GM19025 (cell line): ENCODE measurements around the gene NDUFB2.
"Not testable (repeated sequence)": the region's sequence is repeated elsewhere in the genome, so short reads cannot be mapped to it uniquely, and the experiment has no call there.

Source experiments
- ATAC-seq: cut with Tn5 transposase; IDR thresholded peaks from one replicate; pipeline ENCODE4 v1.9.1; 2021; ENCODE audit warnings: mild to moderate bottlenecking, low read depth, moderate library complexity; ENCODE audit not compliant: unreplicated experiment

Gene NDUFB2

DNA sequence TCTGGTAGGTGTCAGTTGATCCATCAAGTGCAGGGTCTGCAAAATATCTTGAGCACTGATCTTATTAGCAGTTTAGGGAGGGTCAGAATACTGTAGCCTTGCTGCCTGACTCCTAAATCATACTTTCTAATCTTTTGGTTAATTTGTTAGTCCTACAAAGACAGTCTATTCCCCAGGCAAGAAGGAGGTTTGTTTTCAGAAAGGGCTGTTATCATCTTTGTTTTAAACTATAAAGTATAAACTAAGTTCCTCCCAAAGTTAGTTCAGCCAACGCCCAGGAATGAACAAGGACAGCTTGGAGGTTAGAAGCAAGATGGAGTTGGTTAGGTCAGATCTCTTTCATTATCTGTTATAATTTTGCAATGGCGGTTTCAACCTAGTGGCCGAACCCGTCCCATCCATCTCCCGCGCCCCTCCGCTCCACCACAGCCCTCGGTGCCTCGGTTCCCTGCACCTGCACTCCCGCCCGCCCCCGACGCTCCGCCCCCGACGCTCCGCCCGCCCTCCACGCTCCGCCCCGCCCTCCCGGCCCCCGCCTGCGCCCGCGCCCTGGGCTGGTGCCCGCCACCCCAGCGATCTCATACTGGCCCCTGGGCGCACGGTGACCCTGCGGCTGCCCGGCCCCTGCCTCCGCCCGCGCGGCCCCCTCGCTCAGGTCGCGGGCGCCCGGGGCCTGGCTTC lies 24.0 kb upstream of the NDUFB2 start, which contains the start of gene ADCK2:
Gene ADCK2 (plus strand): TSS at position 564 of the 681 bp plus-strand sequence. CDS start 386 bp downstream, outside the sequence.
- ATAC-seq, result peak; percentile 59

DNA sequence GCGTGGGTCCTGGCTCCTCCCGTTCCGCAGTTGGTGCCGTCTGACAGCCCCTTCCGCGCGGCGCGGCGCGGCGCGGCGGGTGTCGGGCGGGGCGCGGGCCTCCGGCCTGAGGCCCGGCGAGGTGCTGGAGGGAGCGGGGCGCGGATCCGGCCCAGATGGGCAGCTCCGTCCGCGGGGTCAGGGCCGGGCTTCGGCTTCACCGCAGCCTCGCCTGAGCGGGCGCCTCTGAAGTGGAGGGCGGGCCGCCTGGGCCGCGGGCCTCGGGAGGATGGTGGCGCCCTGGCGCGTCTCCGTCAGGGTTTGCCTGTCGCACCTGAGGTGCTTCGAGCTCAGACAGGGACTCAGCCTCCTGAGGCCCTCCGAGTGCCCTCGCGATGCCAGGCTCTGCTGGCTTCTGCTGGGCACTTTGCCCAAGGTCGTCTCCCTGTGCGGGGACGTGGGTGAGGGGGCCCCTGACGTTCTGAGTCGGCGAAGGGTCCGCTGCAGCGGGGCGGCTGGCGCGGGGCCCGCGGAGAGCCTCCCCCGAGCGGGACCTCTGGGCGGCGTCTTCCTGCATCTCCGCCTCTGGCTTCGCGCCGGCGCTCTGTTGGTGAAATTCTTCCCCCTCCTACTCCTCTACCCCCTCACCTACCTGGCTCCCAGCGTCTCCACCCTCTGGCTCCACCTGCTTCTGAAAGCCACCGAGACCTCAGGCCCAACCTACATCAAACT lies 23.3 kb upstream of the NDUFB2 start:
- ATAC-seq, result peak; percentile 47

DNA sequence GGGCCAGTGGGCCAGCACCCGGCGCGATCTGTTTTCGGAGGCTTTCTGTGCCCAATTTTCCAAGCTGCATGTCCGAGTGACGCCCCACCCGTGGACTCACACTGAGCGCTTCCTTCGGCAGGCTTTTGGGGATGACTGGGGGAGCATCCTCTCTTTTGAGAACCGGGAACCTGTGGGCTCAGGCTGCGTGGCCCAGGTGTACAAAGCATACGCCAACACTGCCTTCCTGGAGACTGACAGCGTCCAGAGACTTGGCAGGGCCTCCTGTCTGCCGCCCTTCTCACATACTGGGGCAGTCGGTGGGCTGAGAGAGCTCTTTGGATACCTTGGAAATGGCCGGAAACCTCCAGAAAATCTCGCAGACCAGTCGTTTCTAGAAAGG lies 22.7 kb upstream of the NDUFB2 start:
- ATAC-seq, result no peak

DNA sequence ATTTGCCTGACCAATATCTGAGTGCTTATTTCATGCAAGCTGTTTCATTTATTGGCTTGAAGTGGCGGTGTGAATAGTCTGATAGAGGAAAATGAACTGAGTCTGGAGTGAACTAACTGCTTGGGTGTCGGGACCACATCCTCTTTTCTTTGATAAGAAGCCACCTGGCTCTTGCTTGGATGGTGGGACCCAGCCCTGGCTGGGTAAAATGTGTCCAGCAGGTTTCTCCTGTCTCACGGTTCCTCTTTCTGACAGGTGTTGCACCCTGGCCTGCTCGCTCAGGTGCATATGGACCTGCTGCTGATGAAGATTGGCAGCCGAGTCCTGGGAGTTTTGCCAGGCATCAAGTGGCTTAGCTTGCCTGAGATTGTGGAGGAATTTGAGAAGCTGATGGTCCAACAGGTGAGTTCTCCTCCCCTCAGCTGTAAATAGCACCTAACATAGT lies 22.1 kb upstream of the NDUFB2 start:
- no peak for ATAC-seq

DNA sequence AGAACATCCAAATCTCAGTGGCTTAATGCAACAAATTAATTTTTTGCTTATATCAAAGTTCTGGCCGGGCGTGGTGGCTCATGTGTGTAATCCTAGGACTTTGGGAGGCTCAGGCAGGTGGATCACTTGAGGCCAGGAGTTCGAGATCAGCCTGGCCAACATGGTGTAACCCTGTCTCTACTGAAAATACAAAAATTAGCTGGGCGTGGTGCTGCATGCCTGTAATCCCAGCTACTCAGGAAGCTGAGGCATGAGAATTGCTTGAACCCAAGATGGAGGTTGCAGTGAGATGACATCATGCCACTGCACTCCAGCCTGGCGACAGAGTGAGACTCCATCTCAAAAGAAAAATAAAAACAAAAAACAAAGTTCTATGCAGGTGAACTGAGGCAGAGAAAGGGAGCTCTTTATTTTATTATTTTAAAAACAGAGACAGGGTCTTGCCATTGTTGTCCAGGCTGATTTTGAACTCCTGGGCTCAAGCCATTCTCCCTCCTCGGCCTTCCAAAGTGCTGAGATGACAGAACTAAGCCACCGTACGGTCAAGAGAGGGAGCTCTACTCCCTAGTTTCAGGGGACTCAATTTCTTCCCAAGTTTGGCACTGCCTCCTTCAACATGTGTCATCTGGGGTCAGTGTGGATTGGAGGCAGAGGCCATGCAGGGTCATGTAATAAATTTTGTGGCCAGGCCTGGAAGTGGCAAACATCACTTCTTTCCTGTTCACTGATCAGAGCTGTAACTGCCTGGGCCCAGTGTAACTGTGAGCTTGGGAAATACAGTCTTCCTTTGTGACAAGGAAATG lies 21.4 kb upstream of the NDUFB2 start:
- no peak for ATAC-seq

DNA sequence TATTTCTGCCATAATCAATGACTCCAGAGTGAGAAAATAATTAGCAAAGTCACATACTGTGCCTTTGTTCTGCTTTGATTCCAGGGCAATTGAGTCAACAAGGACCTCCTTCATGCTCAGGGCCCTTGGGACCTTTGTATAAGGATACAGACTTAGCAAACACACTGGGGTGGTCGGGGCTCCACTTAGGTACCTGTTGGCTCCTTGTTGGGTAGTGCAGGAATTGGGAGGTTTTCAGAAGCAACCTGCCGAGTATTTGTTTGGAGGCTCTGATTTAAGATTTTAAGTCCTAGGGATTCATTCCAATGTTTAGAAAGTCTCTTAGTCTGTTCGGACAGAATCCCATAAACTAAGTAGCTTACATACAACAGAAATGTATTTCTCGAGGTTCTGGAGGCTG lies 20.8 kb upstream of the NDUFB2 start:
- ATAC-seq, result no peak

DNA sequence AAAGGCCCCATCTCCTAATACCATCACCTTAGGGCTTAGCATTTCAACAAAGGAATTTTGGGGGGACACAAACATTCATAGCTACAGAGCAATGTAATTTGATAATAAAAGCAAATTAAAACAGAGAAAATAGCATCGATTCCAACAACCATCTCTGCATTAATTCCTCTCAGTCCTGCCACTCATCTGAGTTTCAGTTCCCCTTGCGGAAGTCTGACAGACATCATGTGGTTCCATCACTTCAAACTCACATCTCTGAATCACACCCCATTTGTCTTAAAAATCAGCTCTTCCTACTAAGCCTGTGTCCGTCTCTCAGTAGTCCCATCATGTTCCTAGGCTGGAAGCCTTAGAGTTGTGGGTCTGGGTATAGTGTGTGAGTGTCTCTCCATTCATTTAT lies 20.2 kb upstream of the NDUFB2 start:
- ATAC-seq, result peak; percentile 23

DNA sequence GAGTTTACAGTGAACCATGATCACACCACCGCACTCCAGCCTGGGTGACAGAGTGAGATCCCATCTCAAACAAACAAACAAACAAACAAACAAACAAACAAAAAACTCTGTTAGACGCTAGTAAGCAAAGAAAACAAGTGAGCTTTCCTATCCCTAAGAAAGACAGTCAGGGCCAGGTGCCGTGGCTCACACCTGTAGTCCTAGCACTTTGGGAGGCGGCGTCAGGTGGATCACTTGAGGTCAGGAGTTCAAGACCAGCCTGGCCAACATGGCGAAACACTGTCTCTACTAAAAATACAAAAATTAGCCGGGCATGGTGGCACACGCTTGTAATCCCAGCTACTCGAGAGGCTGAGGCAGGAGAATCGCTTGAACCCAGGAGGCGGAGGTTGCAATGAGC lies 19.6 kb upstream of the NDUFB2 start:
- ATAC-seq, result not testable (repeated sequence)

DNA sequence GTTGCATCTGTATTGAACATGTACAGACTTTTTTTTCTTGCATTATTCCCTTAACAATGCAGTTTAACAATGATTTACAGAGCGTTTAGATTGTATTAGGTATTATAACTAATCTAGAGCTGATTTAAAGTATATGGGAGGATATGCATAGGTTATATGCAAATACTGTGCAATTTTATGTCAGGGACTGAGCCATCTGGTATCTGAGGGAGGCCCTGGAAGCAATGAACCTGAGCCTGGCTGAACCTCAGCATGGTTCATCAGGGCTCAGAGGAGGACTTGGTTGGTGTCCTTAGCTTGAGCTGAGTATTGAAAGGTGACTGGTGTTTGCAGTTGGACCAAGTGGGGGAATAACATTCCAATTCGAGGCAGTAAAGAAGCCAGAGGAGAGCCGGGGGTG lies 19.0 kb upstream of the NDUFB2 start:
- no peak for ATAC-seq

DNA sequence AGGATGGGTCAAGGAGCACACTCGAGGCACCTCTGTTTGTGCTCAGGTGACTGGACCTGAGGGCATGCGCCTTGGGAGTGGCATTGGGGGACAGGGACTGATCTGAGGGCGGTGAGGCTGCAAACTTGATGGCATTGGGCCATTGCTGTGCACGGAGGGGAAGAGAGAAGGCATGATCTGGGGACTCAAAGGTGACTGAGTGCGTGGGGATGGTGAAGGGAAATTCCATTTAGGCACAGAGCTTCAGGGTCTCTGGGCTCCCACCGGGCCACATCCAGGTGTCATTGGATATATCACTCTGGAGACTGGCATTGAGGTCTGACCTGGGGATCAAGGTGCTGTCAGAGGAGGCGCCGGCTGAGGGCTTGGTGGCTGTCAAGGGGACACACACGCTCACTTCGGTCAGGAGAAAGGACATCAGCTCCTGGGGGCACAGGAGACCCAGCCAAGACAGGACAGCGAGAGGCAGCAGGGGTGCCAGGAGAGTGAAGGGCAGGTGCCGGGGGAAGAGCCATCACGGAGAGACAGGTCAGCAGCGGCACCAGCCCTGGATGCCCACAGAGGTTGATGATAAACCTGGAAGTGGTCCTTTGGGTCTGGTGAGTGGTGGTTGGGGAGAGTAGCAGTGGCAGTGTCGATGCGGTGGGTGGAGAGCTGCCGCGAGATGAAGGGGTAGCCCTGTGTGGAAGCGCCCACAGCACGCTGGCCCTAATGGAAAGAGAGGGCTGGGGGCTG lies 18.3 kb upstream of the NDUFB2 start:
- no peak for ATAC-seq

DNA sequence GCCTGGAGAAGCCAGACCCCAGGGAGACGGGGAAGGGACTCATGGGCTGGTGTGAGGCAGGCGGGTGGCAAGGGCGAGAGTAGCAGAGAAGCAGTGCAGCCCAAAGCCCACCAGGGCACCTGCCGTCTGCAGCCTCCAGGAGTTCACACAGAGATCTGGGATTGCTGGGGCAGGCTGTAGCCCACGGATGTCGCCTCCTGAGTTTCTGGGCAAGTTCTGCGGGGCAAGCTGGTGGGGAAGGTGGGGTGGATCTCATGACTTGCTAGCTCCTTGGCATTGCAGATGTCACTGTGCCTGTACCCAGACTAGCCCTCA lies 17.7 kb upstream of the NDUFB2 start:
- ATAC-seq, result no peak

DNA sequence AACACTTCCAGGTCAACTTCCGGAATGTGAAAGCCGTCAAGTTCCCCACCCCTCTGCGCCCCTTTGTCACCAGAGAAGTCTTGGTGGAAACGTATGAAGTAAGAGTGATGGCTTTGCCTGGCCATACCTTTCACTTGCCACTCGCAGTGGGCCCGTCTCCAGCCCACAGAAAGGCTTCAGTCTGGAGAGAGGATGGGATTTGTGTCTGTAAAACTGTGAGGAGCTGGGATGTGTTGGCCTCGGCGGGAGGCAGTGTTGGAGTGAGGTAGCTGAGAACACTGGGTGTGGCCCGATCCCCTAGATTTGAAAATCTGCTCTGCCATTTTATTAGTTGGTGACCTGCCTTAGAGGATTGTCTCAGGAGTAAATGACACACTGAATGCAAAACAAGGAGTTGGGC lies 17.3 kb upstream of the NDUFB2 start:
- no peak for ATAC-seq

DNA sequence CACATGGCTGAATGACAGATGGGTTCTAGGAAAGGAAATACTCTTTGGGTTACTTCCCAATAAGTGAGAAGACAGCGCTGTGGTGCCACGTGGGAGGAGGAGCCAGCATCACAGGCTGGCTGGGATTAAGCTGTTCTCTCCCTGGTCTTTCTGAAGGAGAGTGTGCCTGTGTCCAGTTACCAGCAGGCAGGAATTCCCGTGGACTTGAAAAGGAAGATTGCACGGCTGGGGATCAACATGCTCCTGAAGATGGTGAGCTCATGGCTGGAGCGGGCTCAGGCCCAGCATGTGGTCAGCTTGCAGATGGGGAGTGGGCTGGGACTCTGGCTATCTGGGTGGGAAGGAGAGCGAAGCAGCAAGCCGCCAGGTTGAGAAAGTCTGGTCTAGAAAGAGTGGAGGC lies 15.6 kb upstream of the NDUFB2 start:
- ATAC-seq, result no peak

DNA sequence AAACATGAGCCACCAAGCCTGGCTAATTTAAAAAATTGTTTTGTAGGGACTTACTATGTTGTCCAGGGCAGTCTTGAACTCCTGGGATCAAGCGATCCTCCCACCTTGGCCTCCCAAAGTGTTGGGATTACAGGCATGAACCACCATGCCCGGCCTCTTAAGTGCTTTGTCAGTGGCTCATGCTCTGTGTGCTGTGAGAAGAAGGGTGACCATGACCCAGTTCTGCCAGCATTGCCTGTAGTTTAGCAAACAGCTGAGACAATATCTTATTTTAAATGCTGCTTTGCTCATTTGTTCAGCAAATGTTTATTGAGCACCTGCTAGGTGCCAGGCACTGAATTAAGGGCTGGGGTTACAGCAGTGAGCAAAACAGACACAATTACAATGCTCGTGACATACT lies 14.7 kb upstream of the NDUFB2 start:
- no peak for ATAC-seq

DNA sequence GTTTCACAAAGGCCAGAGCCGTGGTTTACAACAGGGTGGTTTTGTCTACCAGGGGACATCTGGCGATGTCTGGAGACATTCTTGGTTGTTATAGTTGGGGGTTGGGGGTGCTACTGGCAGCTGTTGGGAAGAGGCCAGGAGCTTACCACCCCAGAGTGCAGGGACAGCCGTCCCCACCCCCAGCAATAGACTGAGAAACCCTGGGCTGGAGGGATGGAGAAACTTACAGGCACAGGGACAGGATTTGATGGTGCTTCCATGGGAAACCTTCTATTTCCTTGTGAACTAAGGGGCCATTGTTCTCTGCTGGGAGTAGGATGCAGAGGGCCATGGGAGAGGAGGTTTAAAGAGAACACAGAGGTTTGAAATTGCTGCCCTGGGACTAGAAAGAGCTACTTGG lies 12.9 kb upstream of the NDUFB2 start:
- no peak for ATAC-seq

DNA sequence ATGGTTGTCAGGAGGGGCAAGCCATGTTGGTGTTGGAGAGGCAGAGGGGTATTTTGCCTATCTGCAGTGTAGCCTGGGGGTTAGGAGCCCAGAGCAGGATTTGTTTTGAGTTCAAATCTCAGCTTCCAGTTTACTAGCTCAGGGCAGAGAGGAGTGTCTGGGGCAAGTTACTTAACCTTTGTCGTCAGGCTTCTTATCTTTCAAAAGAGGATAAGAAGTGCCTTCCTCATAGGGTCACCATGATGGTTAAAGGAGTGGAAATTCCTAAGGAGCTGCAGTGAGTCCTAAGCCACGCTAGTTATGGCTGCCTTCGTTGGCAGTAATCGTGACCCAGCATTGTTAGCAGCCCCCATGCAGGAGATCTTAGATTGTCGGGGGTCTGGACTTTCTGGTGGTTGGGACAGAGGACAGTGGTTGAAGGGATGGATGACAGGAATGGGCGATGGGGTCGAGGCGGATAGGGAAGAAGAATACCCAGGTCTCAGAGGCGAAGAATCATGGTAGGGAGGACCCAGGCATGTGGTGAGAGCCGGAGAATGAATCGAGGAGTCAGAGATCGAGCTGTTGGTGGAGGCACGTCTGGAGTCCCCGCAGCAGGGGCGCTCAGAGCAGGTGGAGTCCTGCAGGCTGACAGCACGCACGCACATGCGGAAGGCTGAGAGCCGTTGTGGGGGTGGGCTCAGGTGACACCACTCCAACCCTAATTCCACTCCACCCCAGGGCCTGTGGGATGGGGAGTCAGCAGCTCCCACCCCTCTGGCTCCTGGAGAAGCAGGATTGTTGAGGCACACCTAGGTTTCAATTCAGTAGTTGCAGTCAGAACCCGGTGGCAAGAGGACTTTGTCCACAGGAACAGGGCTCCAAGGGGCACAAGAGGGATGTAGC lies 12.2 kb upstream of the NDUFB2 start:
- no peak for ATAC-seq

DNA sequence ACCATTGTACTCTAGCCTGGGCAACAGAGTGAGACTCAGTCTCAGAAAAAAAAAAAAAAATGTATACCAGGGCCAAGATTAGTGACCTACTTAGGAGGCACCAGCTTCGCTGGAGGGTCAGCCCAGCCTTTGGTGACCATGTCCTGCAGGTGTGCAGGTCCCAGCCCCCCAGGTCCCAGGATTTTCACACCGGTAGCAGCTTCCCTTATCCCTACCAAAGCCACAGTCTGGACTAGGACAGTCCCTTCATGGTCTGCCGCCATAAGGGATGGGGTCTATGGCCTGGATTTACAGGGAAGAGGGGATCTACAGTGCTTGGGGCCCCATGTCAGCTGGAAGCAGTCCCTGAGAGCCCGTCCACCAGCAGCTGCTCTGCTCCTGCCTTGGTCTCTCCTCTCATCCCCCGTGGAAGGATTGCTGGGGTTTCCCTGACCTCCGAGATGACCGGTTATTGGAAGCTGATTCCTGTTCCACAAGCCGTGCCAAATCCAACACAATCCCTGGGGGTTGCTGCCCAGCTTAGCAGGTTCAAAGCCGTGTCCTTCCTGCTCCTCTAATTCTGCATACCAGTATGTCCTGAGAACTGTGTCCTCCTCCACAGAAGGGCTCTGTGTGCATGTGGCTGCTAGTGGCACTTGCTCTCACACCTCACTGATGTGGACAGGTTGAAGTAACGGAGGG lies 11.0 kb upstream of the NDUFB2 start:
- ATAC-seq, result no peak

DNA sequence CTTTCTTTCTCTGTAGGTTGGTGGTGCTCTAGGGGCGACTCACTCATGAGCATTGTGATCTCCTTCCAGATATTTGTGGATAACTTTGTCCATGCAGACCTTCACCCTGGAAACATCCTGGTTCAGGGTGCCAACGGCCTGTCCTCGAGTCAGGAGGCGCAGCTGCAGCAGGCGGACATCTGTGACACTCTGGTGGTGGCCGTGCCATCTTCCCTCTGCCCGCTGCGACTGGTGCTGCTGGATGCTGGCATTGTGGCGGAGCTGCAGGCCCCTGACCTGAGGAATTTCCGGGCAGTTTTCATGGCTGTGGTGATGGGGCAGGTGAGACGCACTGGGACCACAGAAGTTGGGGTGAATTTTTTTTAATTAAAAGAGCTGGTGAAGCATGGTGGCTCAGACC lies 9.6 kb upstream of the NDUFB2 start:
- ATAC-seq, result no peak

DNA sequence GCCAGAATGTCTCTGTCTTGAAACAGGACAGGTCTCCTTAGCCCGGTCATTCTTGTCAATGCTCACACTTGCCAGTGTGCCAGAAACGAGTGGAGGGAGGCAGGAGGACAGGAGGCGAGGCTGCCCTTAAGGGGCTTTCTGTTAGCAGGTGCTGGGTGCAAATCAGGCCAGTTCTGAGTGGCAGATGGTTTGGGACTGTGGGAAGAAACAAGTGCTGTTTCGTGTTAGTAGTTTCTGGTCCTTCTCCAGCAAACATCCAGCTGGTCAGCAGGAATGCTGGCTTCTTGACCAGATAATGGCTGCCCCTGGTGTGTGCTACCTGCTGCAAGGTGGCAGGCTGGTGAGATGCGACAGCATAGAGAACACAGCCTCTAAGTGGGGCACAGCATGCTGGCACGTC lies 8.2 kb upstream of the NDUFB2 start:
- no peak for ATAC-seq
